Skeletal muscle tissue (tissue), 4 donors: ENCODE results near the gene NEK3. TPM values are rescaled to one million over a fixed set of nuclear protein-coding genes. Genes with fewer than 3 reads are reported as not detected.
"Not testable (repeated sequence)": the region's sequence is repeated elsewhere in the genome, so short reads cannot be mapped to it uniquely, and the experiment has no call there.

Experiments
- H3K27ac ChIP-seq: one replicate; pipeline ENCODE4 v1.7.0; 2013; ENCODE audit warnings: mild to moderate bottlenecking, low read depth, low read length, inconsistent platforms
- H3K27me3 ChIP-seq, 3 donors: one replicate each; pipeline ENCODE4 v1.7.0; 2013; ENCODE audit warnings: low read length in 3 of 3; ENCODE audit not compliant: control insufficient read depth in 3 of 3, insufficient read depth in 3 of 3
- H3K36me3 ChIP-seq, 3 donors: one replicate each; pipeline ENCODE4 v1.7.0; 2013; ENCODE audit warnings: low read length in 3 of 3; ENCODE audit not compliant: control insufficient read depth in 3 of 3, insufficient read depth in 3 of 3
- H3K4me1 ChIP-seq, 3 donors: one replicate each; pipeline ENCODE4 v1.7.0; 2013; ENCODE audit warnings: low read length in 3 of 3, mild to moderate bottlenecking in 3 of 3; ENCODE audit not compliant: control insufficient read depth in 3 of 3, insufficient read depth in 3 of 3
- H3K4me3 ChIP-seq, 3 donors: one replicate each; pipeline ENCODE4 v1.7.0; 2013; ENCODE audit warnings: low read length in 3 of 3
- H3K9ac ChIP-seq, 3 donors: one replicate each; pipeline ENCODE4 v1.7.0; 2013; ENCODE audit warnings: low read length in 3 of 3, mild to moderate bottlenecking in 3 of 3, moderate library complexity in 2 of 3, low read depth in 1 of 3
- H3K9me3 ChIP-seq, 3 donors: one replicate each; pipeline ENCODE4 v1.7.0; 2013; ENCODE audit warnings: low read length in 3 of 3; ENCODE audit not compliant: control insufficient read depth in 3 of 3
- total RNA-seq: library from RNA; depleted of rRNA; stranded (reverse); fragments of >200 nt; gene quantifications from one replicate; pipeline ENCODE4 v1.2.3, GENCODE V29; 2014
- donor health status: Osteomylitis.

The NEK3 gene
- total RNA-seq = 4.7 TPM

- H3K4me3 ChIP-seq = peak within 1 kb of the TSS; percentile 80 to 82 (median 81)
- peak within 1 kb of the TSS; percentile 79 to 87 (median 84) for H3K9ac ChIP-seq
- H3K9me3 ChIP-seq = no peaks in the 10 kb centered on the region
- H3K4me1 ChIP-seq = peaks cover 4 to 14% (median 9%) of the 10 kb centered on the region in 3 donors
- H3K27ac ChIP-seq = peak within 1 kb of the TSS; percentile 52
- no peaks in the 10 kb centered on the region for H3K27me3 ChIP-seq
- no peaks in the 10 kb centered on the region for H3K36me3 ChIP-seq
Measured at GRCh38 chr13:52159159-52159982, at the start of gene NEK3. Gene NEK3, minus strand, starts transcription at chr13:52159597. Its CDS starts 3,406 bp downstream, at chr13:52156191.

- not testable (repeated sequence) for H3K4me1 ChIP-seq, H3K27me3 ChIP-seq, H3K36me3 ChIP-seq, H3K9me3 ChIP-seq, H3K9ac ChIP-seq, H3K4me3 ChIP-seq, H3K27ac ChIP-seq
Measured at GRCh38 chr13:52208384-52208783, 49.0 kb upstream of the NEK3 start.

GRCh38 chr13:52207896-52208295, 48.5 kb upstream of the NEK3 start:
- not testable (repeated sequence) for H3K4me1 ChIP-seq, H3K27me3 ChIP-seq, H3K36me3 ChIP-seq, H3K4me3 ChIP-seq, H3K27ac ChIP-seq, H3K9me3 ChIP-seq, H3K9ac ChIP-seq

- H3K4me1 ChIP-seq, H3K36me3 ChIP-seq, H3K9ac ChIP-seq, H3K4me3 ChIP-seq, H3K27me3 ChIP-seq, H3K27ac ChIP-seq, H3K9me3 ChIP-seq: not testable (repeated sequence)
Measured at GRCh38 chr13:52207337-52207736, 47.9 kb upstream of the NEK3 start.

GRCh38 chr13:52204546-52204945, 45.1 kb upstream of the NEK3 start:
- H3K27ac ChIP-seq, H3K9ac ChIP-seq, H3K9me3 ChIP-seq, H3K4me1 ChIP-seq, H3K36me3 ChIP-seq, H3K27me3 ChIP-seq, H3K4me3 ChIP-seq: not testable (repeated sequence)

- H3K27ac ChIP-seq, H3K4me3 ChIP-seq, H3K36me3 ChIP-seq, H3K9me3 ChIP-seq, H3K27me3 ChIP-seq, H3K9ac ChIP-seq, H3K4me1 ChIP-seq: not testable (repeated sequence)
Measured at GRCh38 chr13:52203864-52204263, 44.5 kb upstream of the NEK3 start.

- not testable (repeated sequence) for H3K4me1 ChIP-seq, H3K27ac ChIP-seq, H3K9me3 ChIP-seq, H3K27me3 ChIP-seq, H3K36me3 ChIP-seq, H3K4me3 ChIP-seq, H3K9ac ChIP-seq
Measured at GRCh38 chr13:52202506-52202905, 43.1 kb upstream of the NEK3 start.

- H3K4me1 ChIP-seq, H3K27me3 ChIP-seq, H3K4me3 ChIP-seq, H3K9ac ChIP-seq, H3K27ac ChIP-seq, H3K36me3 ChIP-seq, H3K9me3 ChIP-seq: not testable (repeated sequence)
Measured at GRCh38 chr13:52201439-52202193, 42.2 kb upstream of the NEK3 start.

- Histone ChIP-seq H3K36me3 (no peaks in the 10 kb centered on the region), H3K4me3 (peak overlapping the region; percentile 97 to 100 (median 98)), H3K4me1 (peaks cover 8 to 9% (median 9%) of the 10 kb centered on the region in 3 donors), H3K27me3 (no peaks in the 10 kb centered on the region), H3K27ac (no peak overlapping the region), H3K9me3 (no peaks in the 10 kb centered on the region), H3K9ac (peak overlapping the region in 2 of 3 donors; percentile 83 to 96)
Measured at GRCh38 chr13:52195401-52195837, 36.0 kb upstream of the NEK3 start.

- Histone ChIP-seq H3K4me1 (peaks cover 8 to 9% (median 9%) of the 10 kb centered on the region in 3 donors), H3K4me3 (peak overlapping the region; percentile 97 to 100 (median 98)), H3K27me3 (no peaks in the 10 kb centered on the region), H3K9me3 (no peaks in the 10 kb centered on the region), H3K27ac (peak overlapping the region; percentile 69), H3K9ac (peak overlapping the region; percentile 83 to 96 (median 95)), H3K36me3 (no peaks in the 10 kb centered on the region)
Measured at GRCh38 chr13:52194184-52194868, 34.9 kb upstream of the NEK3 start.
